GM18867 (cell line): Measurements from ENCODE around the gene CD40.

Experiments used
- ATAC-seq: cut with Tn5 transposase; IDR thresholded peaks from one replicate; pipeline ENCODE4 v1.9.1; 2021; ENCODE audit warnings: mild to moderate bottlenecking, moderate library complexity; ENCODE audit not compliant: unreplicated experiment

The CD40 gene

DNA sequence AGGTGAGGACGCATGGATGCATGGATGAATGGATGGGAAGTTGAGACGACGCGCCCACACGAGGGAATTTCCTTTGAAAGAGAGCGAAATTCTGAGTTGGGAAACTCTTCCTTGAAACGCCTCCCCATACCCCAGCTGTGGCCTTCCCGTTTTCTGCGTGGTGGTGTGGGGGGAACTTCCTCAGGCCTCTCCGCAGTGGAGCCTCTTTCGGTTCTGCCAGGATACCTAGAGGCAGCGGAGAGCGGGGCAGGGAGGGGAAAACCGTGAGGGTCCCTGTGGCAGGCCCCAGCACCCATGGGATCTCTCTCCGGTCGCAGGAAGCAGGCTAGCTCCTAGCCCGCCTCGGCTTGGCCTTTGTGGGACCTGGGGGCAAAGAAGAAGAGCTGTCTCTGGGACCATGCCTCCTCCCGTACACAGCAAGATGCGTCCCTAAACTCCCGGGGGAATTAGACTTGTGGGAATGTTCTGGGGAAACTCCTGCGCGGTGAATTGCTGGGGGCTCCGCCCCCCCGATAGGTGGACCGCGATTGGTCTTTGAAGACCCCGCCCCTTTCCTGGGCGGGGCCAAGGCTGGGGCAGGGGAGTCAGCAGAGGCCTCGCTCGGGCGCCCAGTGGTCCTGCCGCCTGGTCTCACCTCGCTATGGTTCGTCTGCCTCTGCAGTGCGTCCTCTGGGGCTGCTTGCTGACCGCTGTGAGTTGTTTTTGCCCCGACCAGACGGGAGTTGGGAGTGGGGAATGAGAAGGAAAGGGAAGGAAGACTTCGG, at the start of gene CD40:
TSS of gene CD40 (plus strand) at position 611 of the 764 bp plus-strand sequence. CDS start at position 641, 30 bp downstream.
- peak; percentile 74 for ATAC-seq

GRCh38 chr20:46070215-46070900, 47.8 kb upstream of the CD40 start:
- no peak for ATAC-seq

GRCh38 chr20:46071573-46071972, 46.5 kb upstream of the CD40 start:
- no peak for ATAC-seq

- ATAC-seq = no peak
Observed at GRCh38 chr20:46073024-46073423, 45.1 kb upstream of the CD40 start.

DNA sequence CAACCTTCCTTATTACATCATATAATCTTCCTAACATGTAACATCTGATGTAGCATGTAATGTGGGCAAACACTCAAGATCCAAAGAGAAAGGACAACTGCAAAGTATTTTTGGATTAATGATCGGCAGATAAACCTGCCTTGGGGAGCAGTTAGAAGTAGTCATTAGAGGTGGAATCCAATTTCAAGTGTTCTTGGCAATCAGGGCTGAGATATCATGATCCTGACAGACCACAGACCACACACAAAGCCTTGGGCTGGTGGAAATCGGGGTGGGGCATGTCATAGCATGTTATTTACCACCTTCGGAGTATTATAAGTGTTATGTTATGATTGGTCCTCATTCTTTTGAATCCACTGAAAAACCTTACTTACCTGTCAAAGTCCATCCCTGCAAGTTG, 44.7 kb upstream of the CD40 start:
- ATAC-seq = no peak

GRCh38 chr20:46074006-46074405, 44.1 kb upstream of the CD40 start:
- no peak for ATAC-seq

GRCh38 chr20:46076806-46077205, 41.3 kb upstream of the CD40 start:
- ATAC-seq = no peak

GRCh38 chr20:46077642-46078305, 40.3 kb upstream of the CD40 start:
- no peak for ATAC-seq

DNA sequence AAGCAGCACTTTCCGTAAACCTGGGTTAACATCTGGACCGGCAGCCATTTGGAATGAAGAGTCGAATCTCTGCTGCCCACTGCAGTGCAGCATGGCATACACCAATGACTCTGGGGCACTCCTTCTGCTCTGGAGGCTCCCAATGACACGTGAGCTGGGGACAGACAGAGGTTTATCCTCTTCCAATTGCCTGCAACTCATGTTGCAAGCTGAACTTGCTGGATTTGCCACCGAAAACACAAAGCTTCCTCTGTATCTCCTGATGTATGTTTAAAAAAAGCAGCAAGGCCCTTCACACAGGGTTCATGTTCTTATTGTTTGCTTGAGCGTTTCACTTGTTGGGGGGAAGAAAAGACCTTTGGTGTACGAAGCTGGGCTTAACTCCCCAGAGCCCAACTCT, 39.2 kb upstream of the CD40 start:
- no peak for ATAC-seq

DNA sequence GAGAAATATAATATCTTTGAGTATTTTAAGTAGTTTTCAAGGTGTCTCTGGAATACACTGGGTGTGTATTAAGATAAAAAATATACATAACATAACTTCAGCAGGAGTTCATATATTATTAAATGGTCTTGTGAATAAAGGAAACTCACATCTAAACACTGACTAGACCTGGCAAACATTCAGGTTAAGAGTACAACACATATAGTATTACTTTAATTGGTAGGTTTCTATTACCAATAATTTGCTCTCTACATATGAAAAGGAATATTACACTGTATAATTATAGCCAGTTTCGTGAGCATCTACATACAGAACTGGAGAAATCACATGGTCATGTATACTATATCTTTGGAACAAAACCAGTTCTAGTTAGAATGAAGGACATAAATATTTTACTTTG, 37.0 kb upstream of the CD40 start:
- ATAC-seq = no peak

- no peak for ATAC-seq
Observed at GRCh38 chr20:46083101-46083500, 35.0 kb upstream of the CD40 start.

DNA sequence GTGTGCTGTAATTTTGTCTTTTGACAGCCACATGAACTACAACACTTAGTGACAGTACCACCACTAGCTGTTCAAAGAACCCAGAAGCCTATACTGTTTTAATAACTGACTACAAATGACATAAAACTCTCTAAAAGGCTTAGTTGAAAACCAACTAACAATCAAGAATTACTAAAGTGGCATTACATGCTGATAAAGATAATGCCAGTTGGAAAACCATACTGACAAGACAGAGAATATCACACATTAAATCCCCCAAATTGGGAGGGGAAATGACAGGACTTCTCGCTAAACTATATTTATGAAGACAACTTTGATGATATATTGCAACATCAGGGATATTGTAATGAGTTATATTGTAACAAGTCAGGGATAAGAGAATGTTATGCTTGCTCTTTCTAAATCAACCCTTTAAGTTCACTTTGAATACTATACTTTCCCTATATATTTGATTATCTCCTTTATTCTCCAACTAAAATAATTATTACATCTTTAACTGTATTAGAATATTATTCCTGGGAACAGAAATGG, 34.5 kb upstream of the CD40 start:
- no peak for ATAC-seq

GRCh38 chr20:46084805-46085178, 33.3 kb upstream of the CD40 start:
- no peak for ATAC-seq

- no peak for ATAC-seq
Observed at GRCh38 chr20:46085179-46085851, 32.8 kb upstream of the CD40 start.

DNA sequence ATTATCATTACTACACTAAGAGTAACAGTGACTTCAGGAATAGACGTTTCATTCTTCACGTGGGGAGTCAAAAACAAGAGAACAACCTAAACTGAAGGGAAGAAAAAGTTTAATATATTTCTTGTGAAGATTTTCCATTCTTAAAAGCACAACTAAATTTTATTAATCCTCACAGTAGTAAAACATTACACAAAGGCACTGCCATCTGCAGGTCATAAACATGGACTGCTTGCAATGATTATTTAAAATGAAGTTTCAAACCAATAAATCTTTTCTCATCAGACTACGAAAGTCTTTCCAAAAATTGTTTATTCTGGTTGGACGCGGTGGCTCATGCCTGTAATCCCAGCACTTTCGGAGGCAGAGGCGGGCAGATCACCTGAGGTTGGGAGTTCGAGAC, 31.0 kb upstream of the CD40 start:
- no peak for ATAC-seq

DNA sequence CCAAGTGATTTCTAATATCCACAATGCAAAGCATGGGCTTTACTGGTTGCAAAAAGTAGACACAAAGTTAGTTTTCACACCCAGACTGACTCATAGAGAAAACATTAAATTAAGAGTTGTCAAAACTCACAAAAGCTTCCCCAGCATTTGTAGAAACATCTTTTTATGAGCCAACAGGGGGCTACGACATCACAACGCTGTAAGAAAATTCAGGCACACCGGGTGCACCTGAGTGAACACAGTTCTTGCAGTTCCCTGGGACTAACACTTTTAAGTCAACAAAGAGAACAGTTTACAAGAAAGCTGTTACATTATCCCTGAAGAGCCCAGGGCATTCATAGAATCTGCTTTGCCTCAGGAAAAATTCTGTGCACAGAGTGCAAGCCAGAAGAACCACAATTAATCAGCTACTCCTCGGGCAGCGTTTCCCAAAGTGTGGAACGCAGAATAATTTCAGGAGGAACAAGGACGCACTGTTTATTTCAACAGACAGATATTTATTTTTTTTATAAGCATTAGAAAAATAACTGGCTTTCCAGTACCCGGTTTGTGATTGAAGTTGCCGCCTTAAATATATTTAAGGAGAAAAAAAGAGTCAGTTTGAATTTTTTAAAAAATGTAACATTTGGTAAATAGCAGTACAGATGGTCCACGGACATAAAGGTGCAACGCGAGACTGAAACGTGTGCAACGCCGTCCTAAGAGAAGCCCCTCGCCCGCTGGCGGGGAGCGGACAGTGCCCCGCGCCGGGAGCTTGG, 29.5 kb upstream of the CD40 start:
- ATAC-seq = no peak

DNA sequence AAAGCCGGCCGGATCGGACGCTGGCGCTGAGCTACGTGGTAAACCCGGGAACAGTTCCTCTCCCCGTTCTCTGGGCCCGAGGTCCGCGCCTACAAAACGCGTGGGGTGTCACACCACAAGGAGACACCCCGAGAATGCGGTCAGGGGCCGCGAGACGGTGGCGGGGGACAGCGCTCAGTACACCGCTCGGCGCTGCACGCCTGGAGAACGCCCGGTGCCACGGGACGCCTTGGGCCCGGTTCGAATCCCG, 29.0 kb upstream of the CD40 start:
- ATAC-seq = peak; percentile 24

DNA sequence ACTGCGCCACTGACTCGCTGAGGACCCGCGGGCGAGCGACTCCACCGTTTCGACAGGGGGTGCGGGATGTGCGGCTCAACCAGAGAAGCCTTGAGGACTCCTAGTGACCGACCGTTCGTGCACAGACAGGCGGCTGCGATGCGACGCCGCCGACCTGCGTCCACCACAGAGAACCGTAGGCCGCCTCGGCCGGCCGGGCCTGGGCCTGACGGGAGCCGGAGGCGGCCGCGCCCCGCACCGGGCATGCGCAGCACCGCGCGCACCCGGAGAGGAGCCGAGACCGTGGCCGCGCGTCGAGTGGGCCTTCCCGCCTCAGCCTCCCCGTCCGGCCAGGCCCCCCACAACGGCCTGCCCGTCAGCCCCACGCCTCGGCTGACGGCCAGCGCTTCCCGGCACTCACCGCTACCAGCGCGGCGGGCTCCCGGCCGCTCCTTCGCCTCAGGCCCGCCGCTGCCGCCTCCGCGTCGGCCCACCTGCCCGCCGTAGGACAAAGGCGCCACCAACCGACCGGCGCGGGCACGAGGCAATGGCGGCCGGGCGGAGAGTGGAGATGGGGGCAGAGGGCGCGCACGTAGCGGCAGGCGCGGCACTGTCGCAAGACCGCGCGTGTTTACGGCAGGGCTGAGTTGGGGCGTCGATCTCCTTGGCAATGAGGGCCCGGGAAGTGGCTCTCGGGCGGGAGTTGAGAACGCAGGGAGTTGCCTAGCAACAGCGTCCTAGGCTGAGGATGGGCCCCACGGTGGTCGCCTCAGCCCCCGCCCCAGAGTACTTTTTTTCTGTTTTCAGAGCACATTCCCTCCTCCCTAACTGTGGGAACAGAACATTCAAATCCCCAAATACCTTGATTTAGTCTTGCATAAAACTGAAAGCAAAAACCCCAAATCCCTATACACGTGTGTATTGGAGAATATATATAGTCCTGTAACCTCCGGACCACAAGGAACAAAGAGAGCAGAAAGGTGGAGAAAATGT, 28.4 kb upstream of the CD40 start, which contains the start of gene NCOA5:
TSS of gene NCOA5 (minus strand) at position 546 of the 972 bp plus-strand sequence. CDS start 10,538 bp downstream, outside the sequence.
- ATAC-seq = peak; percentile 79
